Left kidney (tissue), 8 donors: ENCODE data around the gene POU3F3. TPM values are rescaled to one million over a fixed set of nuclear protein-coding genes. Genes with fewer than 3 reads are reported as not detected.

ENCODE experiments used
- DNase-seq: peaks from one replicate; pipeline ENCODE4 v3.0.0-alpha.2; 2013
- long read RNA-seq, 8 donors: transcript quantifications; one replicate each; lab custom pipeline, GENCODE V29; 2026
- polyA plus RNA-seq: library from polyadenylated mRNA; unstranded; fragments of 120-200 nt; gene quantifications from one replicate; pipeline ENCODE4 v1.2.1, GENCODE V29; 2013; ENCODE audit not compliant: insufficient read length

POU3F3 gene
- polyA plus RNA-seq, result 83.8 TPM
- long read RNA-seq, donor 1, transcript POU3F3-201 (1 exons, 3,064 nt), result major isoform, 160 of 160 reads
- long read RNA-seq, donor 1, partial matches to known transcripts, result 0 of 160 reads
- long read RNA-seq, donor 1, other reads (novel, unspliced or antisense), result 0 of 160 reads
- long read RNA-seq, donor 2, transcript POU3F3-201 (1 exons, 3,064 nt), result major isoform, 98 of 98 reads
- long read RNA-seq, donor 2, partial matches to known transcripts, result 0 of 98 reads
- long read RNA-seq, donor 2, other reads (novel, unspliced or antisense), result 0 of 98 reads
- long read RNA-seq, donor 3, transcript POU3F3-201 (1 exons, 3,064 nt), result major isoform, 71 of 71 reads
- long read RNA-seq, donor 3, partial matches to known transcripts, result 0 of 71 reads
- long read RNA-seq, donor 3, other reads (novel, unspliced or antisense), result 0 of 71 reads
- long read RNA-seq, donor 4, transcript POU3F3-201 (1 exons, 3,064 nt), result major isoform, 22 of 22 reads
- long read RNA-seq, donor 4, partial matches to known transcripts, result 0 of 22 reads
- long read RNA-seq, donor 4, other reads (novel, unspliced or antisense), result 0 of 22 reads
- long read RNA-seq, donor 5, transcript POU3F3-201 (1 exons, 3,064 nt), result major isoform, 61 of 61 reads
- long read RNA-seq, donor 5, partial matches to known transcripts, result 0 of 61 reads
- long read RNA-seq, donor 5, other reads (novel, unspliced or antisense), result 0 of 61 reads
- long read RNA-seq, donor 6, transcript POU3F3-201 (1 exons, 3,064 nt), result major isoform, 121 of 121 reads
- long read RNA-seq, donor 6, partial matches to known transcripts, result 0 of 121 reads
- long read RNA-seq, donor 6, other reads (novel, unspliced or antisense), result 0 of 121 reads
- long read RNA-seq, donor 7, transcript POU3F3-201 (1 exons, 3,064 nt), result major isoform, 162 of 162 reads
- long read RNA-seq, donor 7, partial matches to known transcripts, result 0 of 162 reads
- long read RNA-seq, donor 7, other reads (novel, unspliced or antisense), result 0 of 162 reads
- long read RNA-seq, donor 8, transcript POU3F3-201 (1 exons, 3,064 nt), result major isoform, 55 of 55 reads
- long read RNA-seq, donor 8, partial matches to known transcripts, result 0 of 55 reads
- long read RNA-seq, donor 8, other reads (novel, unspliced or antisense), result 0 of 55 reads

DNA sequence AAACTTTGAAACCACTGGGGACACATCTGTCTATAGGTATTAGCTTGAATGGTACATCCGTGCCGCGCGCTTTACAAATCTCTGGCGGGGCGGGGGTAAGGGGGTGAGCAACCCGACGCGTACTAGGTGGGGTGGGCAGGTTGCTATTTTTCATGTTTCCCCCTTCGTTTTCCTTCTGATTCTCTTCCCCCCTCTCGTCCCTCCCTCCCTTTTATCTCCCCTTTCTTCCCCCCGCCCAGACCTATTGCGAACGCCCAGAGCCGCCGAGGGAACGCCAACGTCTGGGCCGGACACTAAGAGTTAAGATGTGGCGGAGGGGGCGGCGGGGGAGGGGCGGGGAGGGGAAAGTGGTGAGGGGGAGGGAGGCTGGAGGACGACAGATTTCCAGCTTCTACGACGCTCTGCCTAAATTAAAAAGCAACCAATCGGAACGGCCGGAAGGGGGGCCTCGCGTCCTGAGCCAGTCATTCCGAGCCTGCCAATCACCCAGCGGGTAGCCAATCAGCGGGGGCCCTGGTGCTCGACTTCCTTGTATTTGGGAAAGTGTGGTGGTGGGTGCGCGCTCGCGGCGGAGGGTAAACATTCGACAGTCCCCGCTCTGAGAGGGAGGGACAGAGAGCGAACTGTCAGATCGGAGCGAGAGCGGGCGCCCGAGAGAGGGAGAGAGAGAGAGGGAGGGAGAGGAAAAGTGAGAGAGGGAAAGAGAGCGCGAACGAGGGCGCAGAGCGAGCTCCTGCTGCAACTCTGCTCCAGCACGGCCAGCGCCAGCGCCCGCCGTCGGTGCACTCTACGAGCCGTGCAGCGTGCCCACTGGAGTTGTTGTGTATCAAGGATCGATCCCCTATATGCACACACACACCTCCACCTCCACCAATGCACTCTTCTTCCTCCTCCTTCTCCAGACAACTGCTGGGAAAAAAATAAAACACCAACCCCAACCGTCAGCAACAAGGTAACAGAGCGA is at the start of gene POU3F3:
Gene POU3F3 (plus strand): TSS at position 582 of the 964 bp plus-strand sequence. CDS start 1,396 bp downstream, outside the sequence.
- peak; percentile 91 for DNase-seq

DNA sequence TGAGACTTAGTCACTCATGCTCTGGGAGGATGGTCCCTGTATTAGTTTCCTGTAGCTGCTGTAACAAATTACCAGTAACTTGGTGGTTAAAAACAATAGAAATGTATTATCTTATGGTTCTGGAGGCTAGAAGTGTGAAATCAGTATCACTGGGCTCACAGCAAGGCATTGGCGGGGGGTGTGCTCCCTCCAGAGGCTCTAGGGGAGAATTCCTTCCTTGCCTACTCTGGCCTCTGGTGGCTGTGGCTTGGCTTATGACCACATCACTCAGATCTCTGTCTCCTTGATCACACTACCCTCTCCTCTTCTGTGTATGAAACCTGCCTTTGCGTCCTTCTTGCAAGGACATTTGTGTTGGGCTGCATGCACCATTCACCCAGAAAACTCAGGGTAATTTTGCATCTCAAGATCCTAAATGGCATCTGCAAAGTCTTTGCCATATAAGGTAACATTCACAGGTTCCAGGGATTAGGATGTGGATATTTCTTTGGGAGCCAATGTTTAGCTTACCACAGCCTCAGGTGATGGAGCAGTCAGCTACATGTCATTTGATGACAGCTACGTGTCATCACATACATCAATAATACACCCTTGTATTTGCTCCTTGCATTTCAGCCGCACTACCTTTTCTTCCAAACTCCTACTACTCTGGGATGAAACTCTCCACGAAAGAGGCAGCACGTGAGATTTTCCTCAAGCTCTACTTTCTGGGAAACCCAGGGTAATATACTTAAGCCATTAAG is 49.6 kb upstream of the POU3F3 start:
- no peak for DNase-seq

- no peak for DNase-seq
These were observed 41.6 kb upstream of the POU3F3 start for GRCh38 chr2:104812286-104812685.

- DNase-seq, result no peak
These were observed 37.8 kb upstream of the POU3F3 start for GRCh38 chr2:104816143-104816542.

DNA sequence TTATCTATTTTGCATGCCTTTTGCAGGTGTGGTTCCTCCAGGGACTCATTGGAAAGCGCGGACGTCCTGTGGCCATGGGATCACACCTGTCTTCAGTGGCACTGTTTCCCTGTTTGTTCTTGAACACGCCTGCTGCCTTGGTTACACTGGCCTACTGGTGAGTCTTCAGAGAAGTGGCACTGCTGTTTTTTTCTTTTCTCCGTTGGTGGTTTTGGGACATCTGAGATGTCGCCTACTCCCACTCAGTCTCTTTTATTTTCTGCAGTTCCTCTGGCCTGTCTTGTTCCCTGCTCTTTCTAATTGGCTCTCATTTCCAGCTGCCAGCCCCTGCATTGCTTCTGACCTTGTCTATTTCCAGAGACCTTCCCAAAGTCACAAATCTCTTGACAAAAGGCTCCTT is 35.7 kb upstream of the POU3F3 start:
- DNase-seq, result peak; percentile 20

- no peak for DNase-seq
These were observed 33.8 kb upstream of the POU3F3 start for GRCh38 chr2:104820126-104820525.

DNA sequence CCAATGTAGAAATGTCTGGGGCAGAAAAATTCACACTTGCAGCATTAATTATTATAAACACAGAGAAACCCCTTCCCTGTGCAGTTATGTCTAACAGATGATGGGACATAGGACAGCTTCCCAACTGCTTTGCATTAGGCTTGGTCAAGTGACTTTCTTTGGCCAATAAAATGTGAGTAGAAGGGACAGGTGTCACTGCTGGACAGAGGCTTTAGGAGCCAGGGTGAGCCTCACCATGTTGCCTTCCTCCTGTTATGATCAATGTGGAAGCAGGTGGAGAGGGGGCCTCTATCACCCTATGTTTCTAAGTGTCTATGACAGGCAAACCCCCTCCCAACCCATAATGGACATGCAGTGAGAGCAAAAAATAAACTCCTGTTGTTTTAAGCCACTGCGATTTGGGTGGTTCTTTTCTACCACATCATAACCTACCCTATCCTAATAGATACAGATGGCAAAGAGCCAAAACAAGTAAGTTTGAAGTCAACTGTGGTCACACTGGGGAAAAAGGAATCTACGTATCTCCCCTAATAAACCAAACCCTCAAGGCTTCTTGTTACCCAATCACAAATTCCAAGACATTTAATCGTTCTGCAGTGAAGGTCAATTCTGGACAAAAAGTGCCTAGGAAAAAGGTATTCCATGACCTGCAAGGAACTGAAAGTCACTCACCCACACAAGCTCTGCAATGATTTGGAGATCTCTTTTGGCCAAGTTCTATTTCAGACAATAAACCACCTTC is 28.6 kb upstream of the POU3F3 start:
- no peak for DNase-seq

DNA sequence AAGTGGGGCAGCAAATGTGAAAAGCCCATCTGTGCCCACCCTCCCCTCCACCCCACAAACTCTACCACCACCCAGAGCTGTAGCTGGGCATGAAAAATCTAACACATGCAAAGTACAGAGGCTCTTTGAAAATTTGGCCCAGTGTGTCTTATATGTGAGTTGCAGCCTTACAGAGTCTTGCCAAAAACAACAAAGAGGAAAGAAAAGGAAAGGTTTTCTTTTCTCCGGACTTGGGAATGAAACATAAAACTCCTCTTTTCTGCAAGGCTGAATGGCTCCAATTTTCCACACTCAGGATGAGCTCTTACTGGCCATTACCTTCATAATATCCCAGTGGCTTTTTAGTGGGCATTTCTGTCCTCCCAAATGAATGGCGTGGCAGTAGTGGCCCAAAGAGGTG is 27.9 kb upstream of the POU3F3 start:
- DNase-seq, result no peak

DNA sequence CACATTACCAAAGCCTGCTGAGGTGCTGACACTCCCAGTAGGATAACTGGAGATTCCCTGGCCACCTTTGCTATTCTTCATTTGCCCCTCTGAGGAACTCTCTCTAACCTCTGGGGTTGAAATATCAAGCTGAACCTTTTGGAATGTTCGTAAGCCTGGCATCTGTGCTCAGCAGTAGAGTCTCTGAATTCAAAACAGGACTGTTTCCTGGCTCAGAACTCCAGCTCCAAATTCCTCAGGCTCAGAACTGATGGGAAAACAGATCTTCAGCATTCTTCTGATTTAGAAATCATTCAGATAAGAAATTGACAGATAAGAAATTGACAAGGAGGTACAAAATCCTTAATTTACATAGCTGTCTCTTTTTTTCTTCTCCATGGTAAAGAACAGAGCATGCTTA is 22.2 kb upstream of the POU3F3 start:
- DNase-seq, result no peak

DNA sequence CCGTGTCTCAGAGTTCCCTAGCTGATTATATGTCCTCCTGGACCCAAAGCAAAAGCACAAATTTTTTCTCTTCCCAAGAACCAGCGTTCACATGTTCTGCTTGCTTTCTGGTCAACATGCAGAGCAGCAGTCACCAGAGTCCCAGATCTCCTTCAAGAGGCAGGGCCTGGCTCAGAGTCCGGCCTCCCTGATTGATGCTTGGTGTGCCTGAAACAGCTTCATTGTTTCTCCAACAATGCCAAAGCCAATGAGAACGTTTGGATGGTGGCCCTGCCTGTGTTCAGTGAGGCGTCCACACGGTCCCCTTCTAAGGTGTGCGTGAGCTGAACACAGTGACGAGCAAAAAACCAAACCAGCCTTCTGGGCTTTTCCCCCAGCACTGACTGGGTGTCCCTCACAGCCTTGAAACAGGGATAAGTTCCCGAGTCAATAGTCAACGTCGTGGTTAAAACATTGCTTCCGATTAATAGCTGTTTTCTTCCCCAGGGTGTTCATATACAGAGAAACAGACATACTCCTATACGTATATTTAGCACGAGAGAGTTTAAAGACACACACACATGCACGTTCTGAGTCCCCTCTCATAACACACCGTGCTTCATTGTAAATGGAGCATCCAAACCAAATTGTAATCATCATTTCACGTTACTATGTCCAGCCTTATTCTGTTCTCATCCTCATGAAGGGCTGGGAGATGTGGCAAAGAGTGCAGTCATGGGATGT is 19.3 kb upstream of the POU3F3 start:
- DNase-seq, result no peak

DNA sequence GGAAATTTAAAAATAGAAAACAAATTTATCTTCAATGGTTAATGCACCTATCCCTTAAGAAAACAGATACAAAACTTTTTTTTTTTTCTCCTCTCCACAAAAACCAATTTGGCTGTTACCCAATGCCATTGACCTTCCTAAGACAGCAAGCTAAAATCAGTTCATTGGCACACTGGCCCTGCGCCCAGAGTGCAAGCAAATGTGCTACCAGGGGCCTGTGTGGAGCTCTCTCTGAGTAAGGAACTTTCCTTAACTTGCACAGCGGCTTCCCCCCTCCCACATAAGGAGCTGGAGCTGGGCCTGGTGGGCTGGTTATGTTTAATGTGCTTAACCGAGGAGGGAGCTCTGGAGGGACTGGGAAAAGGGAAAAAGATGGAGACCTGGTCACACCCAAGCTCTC is 17.6 kb upstream of the POU3F3 start:
- DNase-seq, result no peak

GRCh38 chr2:104836841-104837240 is 17.1 kb upstream of the POU3F3 start:
- DNase-seq, result no peak

DNA sequence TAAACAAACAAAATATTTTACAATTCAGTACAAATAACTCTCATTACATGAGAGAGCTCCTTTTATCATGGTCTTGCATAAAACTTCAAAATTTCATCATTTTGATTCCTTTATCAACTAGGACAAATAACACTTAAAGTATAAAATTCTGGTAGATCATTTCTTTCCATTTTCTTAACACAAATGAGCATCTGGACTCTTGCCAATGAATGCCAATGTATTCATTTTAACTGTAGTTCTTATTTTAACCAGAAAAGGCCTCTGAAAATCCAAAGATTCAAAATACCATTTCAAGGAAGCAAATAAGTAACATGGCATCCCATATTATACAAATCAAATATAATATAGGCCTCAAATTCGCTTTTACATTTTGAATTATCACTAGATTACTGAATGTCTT is 13.8 kb upstream of the POU3F3 start:
- DNase-seq, result peak; percentile 17

GRCh38 chr2:104840893-104841585 is 12.9 kb upstream of the POU3F3 start:
- DNase-seq, result no peak

DNA sequence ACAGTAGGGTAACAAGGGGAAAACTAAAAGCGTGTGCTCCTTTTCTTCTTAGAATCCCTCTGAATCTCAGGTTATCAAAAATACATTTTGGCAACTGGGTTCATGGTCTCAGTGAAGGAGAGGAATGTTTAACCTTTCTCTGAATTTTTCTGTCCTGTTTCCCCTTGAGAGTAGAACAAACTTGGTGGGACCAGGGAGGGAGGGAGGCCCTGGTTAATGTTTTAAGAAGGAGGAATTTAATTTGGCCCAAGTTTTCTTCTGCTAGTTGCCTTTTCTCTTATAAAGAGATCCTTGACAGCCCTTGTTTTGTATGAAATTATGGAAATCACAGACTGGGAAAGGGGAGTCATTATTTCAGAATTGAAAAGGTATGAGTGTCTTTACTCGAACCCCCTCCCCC is 12.2 kb upstream of the POU3F3 start:
- peak; percentile 14 for DNase-seq

- peak; percentile 39 for DNase-seq
These were observed 8.9 kb upstream of the POU3F3 start for GRCh38 chr2:104844807-104845551.

GRCh38 chr2:104845552-104845931 is 8.4 kb upstream of the POU3F3 start:
- peak; percentile 31 for DNase-seq
